SK-N-MC (cell line): Measurements from ENCODE around the gene LDLRAD3.

ENCODE experiments used
- DNase-seq: peaks from one replicate; pipeline ENCODE4 v3.0.0-alpha.2; 2011; ENCODE audit warnings: low read depth, low spot score
- H3K27ac ChIP-seq: fragments of 200-600 bp; sonication (generic); 2 replicates; pipeline ENCODE4 v1.5.1; 2016; ENCODE audit warnings: mixed run types
- H3K36me3 ChIP-seq: fragments of 200-600 bp; sonication (generic); 2 replicates; pipeline ENCODE4 v1.6.1; 2017; ENCODE audit warnings: antibody characterized with exemption, low read length, mixed read lengths; ENCODE audit not compliant: insufficient read depth
- H3K4me3 ChIP-seq: fragments of 200-600 bp; sonication (generic); 2 replicates; pipeline ENCODE4 v1.5.1; 2016
- H3K9ac ChIP-seq: fragments of 200-600 bp; sonication (generic); 2 replicates; pipeline ENCODE4 v1.8.0; 2017; ENCODE audit warnings: mixed run types, mixed read lengths; ENCODE audit not compliant: insufficient read length
- H3K9me3 ChIP-seq: fragments of 200-600 bp; sonication (generic); 2 replicates; pipeline ENCODE4 v1.6.1; 2017; ENCODE audit warnings: low read depth, mild to moderate bottlenecking, antibody characterized with exemption, low read length, moderate library complexity, mixed read lengths
- EZH2 ChIP-seq: fragments of 200-600 bp; sonication (generic); IDR thresholded peaks from one replicate; pipeline ENCODE4 v1.6.1; 2017; ENCODE audit warnings: antibody characterized with exemption
- FOXP2 ChIP-seq: optimal IDR thresholded peaks from 2 replicates; pipeline ENCODE3; 2011; ENCODE audit warnings: mild to moderate bottlenecking, moderate library complexity; ENCODE audit not compliant: insufficient read depth; ENCODE audit errors: extremely low read length, control extremely low read depth
- POLR2AphosphoS5 ChIP-seq: IDR thresholded peaks from 2 replicates; pipeline ENCODE4 v1.6.1; 2012; ENCODE audit warnings: mild to moderate bottlenecking, low read depth, low read length, borderline replicate concordance

The LDLRAD3 gene

GRCh38 chr11:36214480-36214879 is 270.6 kb downstream of the LDLRAD3 start:
- Histone ChIP-seq H3K9ac (no peak overlapping the region), H3K27ac (no peak overlapping the region), H3K9me3 (no peaks in the 10 kb centered on the region), H3K36me3 (no peaks in the 10 kb centered on the region), H3K4me3 (no peak overlapping the region)
- DNase-seq, result no peak
- TF ChIP-seq POLR2AphosphoS5 (no peak), FOXP2 (no peak), EZH2 (no peak)

- H3K27ac ChIP-seq, result no peak overlapping the region
- H3K9me3 ChIP-seq, result no peaks in the 10 kb centered on the region; the same call in 1 of the 2 replicates
- no peak overlapping the region for H3K9ac ChIP-seq
- peak overlapping the region; percentile 34 for H3K4me3 ChIP-seq
- TF ChIP-seq EZH2 (no peak), FOXP2 (no peak), POLR2AphosphoS5 (no peak)
- no peak for DNase-seq
- no peaks in the 10 kb centered on the region for H3K36me3 ChIP-seq
These were observed 271.3 kb downstream of the LDLRAD3 start for GRCh38 chr11:36214976-36215692.

- H3K27ac ChIP-seq, result no peak overlapping the region
- H3K9me3 ChIP-seq, result no peaks in the 10 kb centered on the region; the same call in 1 of the 2 replicates
- H3K36me3 ChIP-seq, result no peaks in the 10 kb centered on the region
- peak overlapping the region; percentile 34 for H3K4me3 ChIP-seq
- DNase-seq, result peak; percentile 14
- H3K9ac ChIP-seq, result no peak overlapping the region
- TF ChIP-seq FOXP2 (no peak), POLR2AphosphoS5 (no peak), EZH2 (no peak)
These were observed 271.8 kb downstream of the LDLRAD3 start for GRCh38 chr11:36215693-36216060.

GRCh38 chr11:36216061-36216615 is 272.3 kb downstream of the LDLRAD3 start:
- DNase-seq, result no peak
- Histone ChIP-seq H3K27ac (no peak overlapping the region), H3K9me3 (no peaks in the 10 kb centered on the region; the same call in 1 of the 2 replicates), H3K4me3 (no peak overlapping the region), H3K36me3 (no peaks in the 10 kb centered on the region), H3K9ac (no peak overlapping the region)
- TF ChIP-seq POLR2AphosphoS5, result no peak
- TF ChIP-seq FOXP2, result no peak
- no peak for TF ChIP-seq EZH2

- H3K4me3 ChIP-seq, result no peak overlapping the region
- TF ChIP-seq POLR2AphosphoS5 (no peak), EZH2 (no peak), FOXP2 (no peak)
- DNase-seq, result no peak
- H3K9ac ChIP-seq, result no peak overlapping the region
- H3K27ac ChIP-seq, result no peak overlapping the region
- no peaks in the 10 kb centered on the region; the same call in 1 of the 2 replicates for H3K9me3 ChIP-seq
- no peaks in the 10 kb centered on the region for H3K36me3 ChIP-seq
These were observed 274.5 kb downstream of the LDLRAD3 start for GRCh38 chr11:36218283-36218921.

- Histone ChIP-seq H3K27ac (no peak overlapping the region), H3K9ac (no peak overlapping the region), H3K36me3 (no peaks in the 10 kb centered on the region), H3K4me3 (no peak overlapping the region), H3K9me3 (no peaks in the 10 kb centered on the region; the same call in 1 of the 2 replicates)
- no peak for DNase-seq
- TF ChIP-seq POLR2AphosphoS5, result no peak
- no peak for TF ChIP-seq FOXP2
- TF ChIP-seq EZH2, result no peak
These were observed 276.1 kb downstream of the LDLRAD3 start for GRCh38 chr11:36219996-36220395.

GRCh38 chr11:36222831-36223635 is 279.2 kb downstream of the LDLRAD3 start:
- Histone ChIP-seq H3K4me3 (no peak overlapping the region), H3K9ac (no peak overlapping the region), H3K9me3 (no peaks in the 10 kb centered on the region; the same call in 1 of the 2 replicates), H3K27ac (no peak overlapping the region), H3K36me3 (no peaks in the 10 kb centered on the region)
- no peak for DNase-seq
- TF ChIP-seq FOXP2 (no peak), EZH2 (no peak), POLR2AphosphoS5 (no peak)
